ENCODE measurements around the gene LAMA4.
A peak's percentile ranks its signal among the peaks of the same experiment; 100 is the strongest.

LAMA4 gene

DNA sequence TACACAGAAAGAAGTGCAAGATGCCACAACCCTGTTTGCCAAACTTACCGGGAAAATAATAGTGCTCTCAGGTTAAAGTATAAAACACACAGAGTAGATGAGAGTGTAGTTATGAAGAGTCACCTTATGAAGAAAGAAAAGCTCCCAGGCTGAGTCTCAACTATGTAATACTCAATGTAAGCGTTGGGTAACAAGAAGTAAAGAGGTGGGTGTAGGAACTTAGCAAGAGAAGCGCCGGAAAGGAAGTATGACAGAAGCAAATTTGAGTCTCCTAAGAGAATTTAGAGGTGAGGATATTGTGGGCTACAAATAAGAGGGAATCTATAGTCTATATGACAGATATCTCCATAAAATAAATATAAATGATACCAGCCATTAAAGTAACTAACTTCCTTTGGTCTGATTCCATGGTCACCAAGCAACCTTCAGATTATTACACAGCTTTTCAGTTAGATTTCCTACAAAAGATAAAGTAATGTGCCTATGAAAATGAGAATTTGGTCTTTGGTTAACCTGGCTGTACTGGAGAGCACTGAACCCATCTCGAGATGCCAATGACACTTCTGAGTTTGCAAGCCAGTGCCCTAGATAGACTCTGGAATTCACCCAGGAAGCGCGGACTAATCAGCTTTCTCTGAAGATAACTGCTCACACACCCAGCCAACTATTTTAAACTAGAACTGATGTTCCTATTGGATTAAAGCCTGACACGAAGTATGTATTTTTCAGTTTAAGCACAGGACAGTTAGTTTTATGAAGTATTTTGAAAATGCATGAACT, 168.9 kb downstream of the LAMA4 start:
- Histone ChIP-seq H3K27ac (ENCODE audit: low read depth, low read length) (no peak overlapping the region), H3K4me2 (ENCODE audit: low read depth, low read length, poor library complexity, severe bottlenecking) (peak overlapping the region; percentile 75), H3F3A (ENCODE audit: insufficient read depth) (peaks cover 2% of the 10 kb centered on the region; the same call in 1 of the 2 replicates), H3K9me2 (replicated peaks; ENCODE audit: insufficient read depth, low read length) (no peaks in the 10 kb centered on the region), H2AFZ (ENCODE audit: low read depth, low read length, severe bottlenecking) (no peak overlapping the region), H3K79me2 (ENCODE audit: insufficient read depth, low read length) (no peaks in the 10 kb centered on the region), H3K27me3 (ENCODE audit: low read length) (no peaks in the 10 kb centered on the region), H3K9ac (ENCODE audit: low read length) (no peak overlapping the region), H4K20me1 (ENCODE audit: low read depth, low read length) (no peaks in the 10 kb centered on the region), H3K9me3 (ENCODE audit: insufficient read depth, low read length) (no peaks in the 10 kb centered on the region), H3K36me3 (ENCODE audit: low read length) (0 out of 2 replicates have a peak, but pooled peaks cover 2% of the 10 kb centered on the region), H3K4me3 (ENCODE audit: insufficient read depth, low read length, poor library complexity, severe bottlenecking) (no peak overlapping the region)
- TF ChIP-seq CTCF (IDR thresholded peaks at IDR 0.05; ENCODE audit: insufficient read depth, low read length, poor library complexity, severe bottlenecking) (no peak), EZH2phosphoT487 (conservative IDR thresholded peaks at IDR 0.05; ENCODE audit: low read length) (no peak)

- no peak overlapping the region for H3K4me3 ChIP-seq (ENCODE audit: insufficient read depth, low read length, poor library complexity, severe bottlenecking)
Measured at GRCh38 chr6:112081569-112081968, 172.8 kb downstream of the LAMA4 start.

DNA sequence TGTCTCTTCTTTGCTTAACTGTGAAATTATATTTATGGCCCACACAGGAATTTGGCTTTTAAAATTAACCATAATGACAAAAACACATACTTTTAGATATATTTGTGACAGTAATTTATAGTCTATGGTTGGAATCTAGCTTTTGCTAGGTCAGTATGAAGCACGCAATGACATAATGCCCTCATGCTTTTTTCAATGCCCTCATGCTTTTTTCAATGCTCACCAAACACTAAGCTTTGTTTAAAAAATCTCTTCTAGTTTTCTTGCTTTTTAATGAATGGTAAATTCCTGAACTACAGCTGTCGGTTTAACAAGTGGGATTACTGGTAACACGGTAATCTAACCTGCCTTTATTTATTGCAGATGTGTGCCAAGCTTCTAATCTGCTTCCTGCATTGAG, 187.8 kb downstream of the LAMA4 start:
- H3K27me3 ChIP-seq (ENCODE audit: low read length), result no peaks in the 10 kb centered on the region
- H3K4me3 ChIP-seq (ENCODE audit: insufficient read depth, low read length, poor library complexity, severe bottlenecking), result no peak overlapping the region
- peaks cover 15% of the 10 kb centered on the region; the same call in 1 of the 2 replicates for H3K36me3 ChIP-seq (ENCODE audit: low read length)
- no peaks in the 10 kb centered on the region for H3K9me2 ChIP-seq (replicated peaks; ENCODE audit: insufficient read depth, low read length)
- H4K20me1 ChIP-seq (ENCODE audit: low read depth, low read length), result no peaks in the 10 kb centered on the region
- H2AFZ ChIP-seq (ENCODE audit: low read depth, low read length, severe bottlenecking), result no peak overlapping the region
- no peaks in the 10 kb centered on the region; the same call in 1 of the 2 replicates for H3F3A ChIP-seq (ENCODE audit: insufficient read depth)
- H3K9ac ChIP-seq (ENCODE audit: low read length), result no peak overlapping the region
- no peak overlapping the region for H3K4me2 ChIP-seq (ENCODE audit: low read depth, low read length, poor library complexity, severe bottlenecking)
- no peaks in the 10 kb centered on the region for H3K79me2 ChIP-seq (ENCODE audit: insufficient read depth, low read length)
- TF ChIP-seq CTCF (IDR thresholded peaks at IDR 0.05; ENCODE audit: insufficient read depth, low read length, poor library complexity, severe bottlenecking), result no peak
- no peak for TF ChIP-seq EZH2phosphoT487 (conservative IDR thresholded peaks at IDR 0.05; ENCODE audit: low read length)
- no peak overlapping the region for H3K27ac ChIP-seq (ENCODE audit: low read depth, low read length)
- no peaks in the 10 kb centered on the region for H3K9me3 ChIP-seq (ENCODE audit: insufficient read depth, low read length)

More at GRCh38 chr6:112081569-112081968, 172.8 kb downstream of the LAMA4 start:
- Histone ChIP-seq H4K20me1 (ENCODE audit: low read depth, low read length) (no peaks in the 10 kb centered on the region), H3K9me3 (ENCODE audit: insufficient read depth, low read length) (no peaks in the 10 kb centered on the region), H3K9ac (ENCODE audit: low read length) (no peak overlapping the region), H3K79me2 (ENCODE audit: insufficient read depth, low read length) (no peaks in the 10 kb centered on the region), H3F3A (ENCODE audit: insufficient read depth) (peaks cover 2% of the 10 kb centered on the region; the same call in 1 of the 2 replicates), H3K9me2 (replicated peaks; ENCODE audit: insufficient read depth, low read length) (no peaks in the 10 kb centered on the region), H3K4me2 (ENCODE audit: low read depth, low read length, poor library complexity, severe bottlenecking) (no peak overlapping the region), H3K36me3 (ENCODE audit: low read length) (peaks cover 6% of the 10 kb centered on the region; the same call in 1 of the 2 replicates), H3K27me3 (ENCODE audit: low read length) (no peaks in the 10 kb centered on the region), H2AFZ (ENCODE audit: low read depth, low read length, severe bottlenecking) (no peak overlapping the region), H3K27ac (ENCODE audit: low read depth, low read length) (no peak overlapping the region)
- no peak for TF ChIP-seq EZH2phosphoT487 (conservative IDR thresholded peaks at IDR 0.05; ENCODE audit: low read length)
- no peak for TF ChIP-seq CTCF (IDR thresholded peaks at IDR 0.05; ENCODE audit: insufficient read depth, low read length, poor library complexity, severe bottlenecking)
